Measurements from ENCODE around the gene PEAK3. TPM values are rescaled to one million over a fixed set of nuclear protein-coding genes. Genes with fewer than 3 reads are reported as not detected.

Gene PEAK3
- total and polyA plus RNA-seq, 10 of the 15 experiments (the other 5 are each of a cell fraction or from before 2014, with no cell fraction given): 0.03 to 0.10 (median 0.05) TPM; not detected in 7

GRCh38 chr19:2250766-2251105, 31.2 kb downstream of the PEAK3 start (continued):
- TF ChIP-seq CEBPZ (IDR thresholded peaks at IDR 0.05; ENCODE audit: low read depth, low read length): no peak
- no peak for TF ChIP-seq POLR2A (IDR thresholded peaks at IDR 0.05; ENCODE audit: low read depth, low read length)
- TF ChIP-seq E2F4 (IDR thresholded peaks at IDR 0.05; ENCODE audit: low read depth, low read length): no peak
- TF ChIP-seq ATF3 (IDR thresholded peaks at IDR 0.05; ENCODE audit: borderline replicate concordance, extremely low read depth, low read depth, low read length): no peak
- TF ChIP-seq CBX3 (IDR thresholded peaks at IDR 0.05; ENCODE audit: borderline replicate concordance, low read depth): no peak
- TF ChIP-seq IRF3 (IDR thresholded peaks at IDR 0.05): no peak
- no peak for TF ChIP-seq ZNF24 (IDR thresholded peaks at IDR 0.05)
